Measurements from ENCODE around the gene AFAP1L2. TPM values are rescaled to one million over a fixed set of nuclear protein-coding genes. Genes with fewer than 3 reads are reported as not detected.

The AFAP1L2 gene
- total RNA-seq, 1 donor from 2014 or later, result 29.5 TPM

DNA sequence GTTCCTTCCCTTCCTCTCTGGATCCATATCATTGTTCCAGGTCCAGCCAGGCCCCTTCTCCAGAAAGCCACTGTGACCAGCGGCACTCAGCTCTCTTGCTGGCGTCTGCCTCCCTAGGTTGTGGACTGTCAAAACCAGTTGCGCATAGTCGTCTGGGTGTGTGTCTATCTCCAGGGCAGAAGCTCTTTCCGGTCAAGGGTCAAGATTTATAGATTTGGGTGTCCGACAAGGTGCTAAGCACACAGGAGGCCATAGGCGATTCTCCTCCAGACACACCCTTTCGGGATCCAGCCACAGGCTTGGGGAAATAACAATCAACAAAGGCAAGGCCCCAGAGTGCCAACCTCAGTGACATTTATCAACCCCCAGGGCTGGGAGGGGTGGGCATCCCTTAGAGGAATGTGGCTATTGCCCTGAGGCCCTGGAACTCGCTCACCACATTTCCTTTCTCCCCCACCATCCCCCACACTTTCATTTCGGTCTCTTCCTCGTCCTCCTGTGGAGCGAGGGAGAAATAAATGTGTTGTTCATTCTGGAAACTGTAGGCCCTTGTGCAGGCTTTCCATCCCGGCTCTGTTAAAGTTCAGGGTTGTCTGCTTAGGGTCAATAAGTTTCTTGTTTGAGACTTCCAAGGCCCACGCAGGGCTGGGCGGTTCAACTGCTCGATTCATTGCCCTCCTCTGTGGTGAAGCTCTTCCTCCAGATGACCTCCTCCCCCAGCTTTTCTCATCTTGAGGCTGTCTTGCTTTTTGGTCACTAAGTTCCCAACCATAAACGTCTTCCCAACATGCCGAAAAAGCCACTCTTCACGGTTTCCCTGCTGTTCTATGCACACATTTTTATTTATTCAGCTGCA is 57.9 kb downstream of the AFAP1L2 start:
- intact Hi-C loops (cut with DNase I), result no loop called here
- H3K27ac ChIP-seq, result peak overlapping the region; percentile 14
- H3K27me3 ChIP-seq, result no peaks in the 10 kb centered on the region
- no peak for DNase-seq (ENCODE audit: extremely low spot score in 2 of 2)
- H3K36me3 ChIP-seq, result no peaks in the 10 kb centered on the region
- no peak overlapping the region for H3K4me3 ChIP-seq
- TF ChIP-seq, protein P1, sequence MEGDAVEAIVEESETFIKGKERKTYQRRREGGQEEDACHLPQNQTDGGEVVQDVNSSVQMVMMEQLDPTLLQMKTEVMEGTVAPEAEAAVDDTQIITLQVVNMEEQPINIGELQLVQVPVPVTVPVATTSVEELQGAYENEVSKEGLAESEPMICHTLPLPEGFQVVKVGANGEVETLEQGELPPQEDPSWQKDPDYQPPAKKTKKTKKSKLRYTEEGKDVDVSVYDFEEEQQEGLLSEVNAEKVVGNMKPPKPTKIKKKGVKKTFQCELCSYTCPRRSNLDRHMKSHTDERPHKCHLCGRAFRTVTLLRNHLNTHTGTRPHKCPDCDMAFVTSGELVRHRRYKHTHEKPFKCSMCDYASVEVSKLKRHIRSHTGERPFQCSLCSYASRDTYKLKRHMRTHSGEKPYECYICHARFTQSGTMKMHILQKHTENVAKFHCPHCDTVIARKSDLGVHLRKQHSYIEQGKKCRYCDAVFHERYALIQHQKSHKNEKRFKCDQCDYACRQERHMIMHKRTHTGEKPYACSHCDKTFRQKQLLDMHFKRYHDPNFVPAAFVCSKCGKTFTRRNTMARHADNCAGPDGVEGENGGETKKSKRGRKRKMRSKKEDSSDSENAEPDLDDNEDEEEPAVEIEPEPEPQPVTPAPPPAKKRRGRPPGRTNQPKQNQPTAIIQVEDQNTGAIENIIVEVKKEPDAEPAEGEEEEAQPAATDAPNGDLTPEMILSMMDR (IDR thresholded peaks at IDR 0.05), result no peak
- TF ChIP-seq POLR2A (IDR thresholded peaks at IDR 0.05), result no peak
- TF ChIP-seq POLR2AphosphoS5 (IDR thresholded peaks at IDR 0.05; ENCODE audit: insufficient read depth in 1 of 2, low read depth in 1 of 2), result no peak
- H3K4me1 ChIP-seq, result peaks cover 37% of the 10 kb centered on the region
- H3K9me3 ChIP-seq, result no peaks in the 10 kb centered on the region

DNA sequence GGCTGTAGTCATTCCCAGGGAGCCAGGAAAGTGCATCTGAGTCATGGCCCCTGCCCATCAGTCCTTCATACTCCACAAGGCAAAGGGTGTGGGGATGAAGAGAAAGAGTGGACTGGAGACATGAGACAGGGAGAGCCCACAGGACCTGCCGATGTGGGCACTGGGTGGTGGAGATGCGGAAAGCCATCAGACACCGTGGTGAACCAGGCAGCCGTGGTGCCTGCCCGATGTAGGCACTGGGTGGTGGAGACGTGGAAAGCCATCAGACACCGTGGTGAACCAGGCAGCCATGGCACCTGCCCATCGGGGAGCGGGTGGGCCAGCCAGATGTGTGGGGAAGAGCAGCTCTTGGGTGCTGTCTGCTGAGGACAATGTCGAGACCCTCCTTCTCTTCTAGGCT is 58.6 kb downstream of the AFAP1L2 start:
- no peak for DNase-seq (ENCODE audit: extremely low spot score in 2 of 2)
- H3K4me3 ChIP-seq, result no peak overlapping the region
- intact Hi-C loops (cut with DNase I), result no loop called here
- no peaks in the 10 kb centered on the region for H3K27me3 ChIP-seq
- H3K9me3 ChIP-seq, result no peaks in the 10 kb centered on the region
- peak overlapping the region; percentile 14 for H3K27ac ChIP-seq
- no peaks in the 10 kb centered on the region for H3K36me3 ChIP-seq
- H3K4me1 ChIP-seq, result peaks cover 30% of the 10 kb centered on the region
- TF ChIP-seq POLR2A (IDR thresholded peaks at IDR 0.05) (no peak), POLR2AphosphoS5 (IDR thresholded peaks at IDR 0.05; ENCODE audit: insufficient read depth in 1 of 2, low read depth in 1 of 2) (no peak)
- TF ChIP-seq, protein P1 (IDR thresholded peaks at IDR 0.05), result no peak

DNA sequence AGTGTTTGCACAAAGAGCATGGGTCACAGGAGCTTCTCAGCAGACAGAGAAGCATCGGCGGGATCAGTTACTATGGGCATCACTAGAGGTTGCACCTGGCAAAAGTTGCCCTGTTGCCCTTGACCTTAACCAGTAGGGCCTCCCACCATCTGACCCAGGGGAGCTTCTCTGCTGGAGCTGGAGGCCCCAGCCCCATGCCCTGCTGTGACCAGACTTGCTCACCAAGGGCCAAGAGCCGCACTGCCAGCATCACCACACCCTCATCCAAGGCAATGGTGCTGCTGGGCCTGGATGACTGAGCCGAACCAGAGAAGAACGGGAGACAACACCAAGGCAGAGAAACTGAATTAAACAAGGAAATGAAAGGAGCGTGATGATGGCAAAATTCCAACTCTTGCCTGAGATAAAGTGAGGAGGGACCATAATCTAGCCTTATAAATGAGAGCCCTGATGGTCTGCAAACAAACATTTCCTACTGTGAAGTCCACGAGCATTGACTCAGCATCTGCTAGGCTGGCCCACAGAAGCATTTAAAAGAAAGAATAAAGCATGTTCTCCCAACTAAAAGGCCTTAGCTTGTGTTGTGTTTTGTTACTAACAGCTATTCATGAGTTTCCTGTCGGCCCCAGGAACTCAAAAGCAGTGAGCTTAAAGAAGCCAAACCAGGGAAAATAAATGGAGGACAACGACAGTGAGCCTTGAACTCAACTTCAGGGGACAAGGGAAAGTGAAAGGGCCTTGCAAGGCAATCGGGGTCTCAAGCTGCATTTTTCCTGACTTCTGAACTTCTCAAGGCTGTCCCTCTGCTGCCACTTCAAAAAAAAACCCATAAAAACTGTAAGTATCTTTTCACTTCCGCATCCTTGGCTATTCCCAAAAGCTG is 60.4 kb downstream of the AFAP1L2 start:
- intact Hi-C loops (cut with DNase I), result no loop called here
- H3K4me1 ChIP-seq, result peaks cover 17% of the 10 kb centered on the region
- H3K36me3 ChIP-seq, result no peaks in the 10 kb centered on the region
- DNase-seq (ENCODE audit: extremely low spot score in 2 of 2), result no peak
- no peaks in the 10 kb centered on the region for H3K27me3 ChIP-seq
- H3K9me3 ChIP-seq, result no peaks in the 10 kb centered on the region
- TF ChIP-seq POLR2AphosphoS5 (IDR thresholded peaks at IDR 0.05; ENCODE audit: insufficient read depth in 1 of 2, low read depth in 1 of 2) (no peak), POLR2A (IDR thresholded peaks at IDR 0.05) (no peak)
- TF ChIP-seq, protein P1 (IDR thresholded peaks at IDR 0.05), result no peak
- H3K4me3 ChIP-seq, result no peak overlapping the region
- peak overlapping the region; percentile 5 for H3K27ac ChIP-seq

DNA sequence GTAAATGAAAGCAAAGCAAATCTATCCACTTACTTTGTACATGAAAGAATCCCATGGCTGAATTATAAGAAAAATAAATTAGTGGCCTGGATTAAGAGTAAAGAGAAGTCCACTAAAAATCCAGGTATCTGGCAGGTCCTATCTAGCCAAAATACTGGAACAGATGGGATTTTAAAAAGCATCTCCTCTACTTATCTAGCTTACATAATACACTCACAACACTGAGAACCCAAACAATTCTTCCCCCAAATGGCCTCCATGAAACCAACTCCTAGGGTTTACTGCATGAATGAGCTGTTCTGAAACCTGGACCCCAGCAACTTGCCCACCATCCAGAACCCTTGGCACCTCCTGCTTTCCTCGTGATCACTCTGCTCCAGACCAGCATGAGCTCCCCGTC is 61.3 kb downstream of the AFAP1L2 start:
- no peak for TF ChIP-seq POLR2A (IDR thresholded peaks at IDR 0.05)
- no peak for TF ChIP-seq POLR2AphosphoS5 (IDR thresholded peaks at IDR 0.05; ENCODE audit: insufficient read depth in 1 of 2, low read depth in 1 of 2)
- TF ChIP-seq, protein P1 (IDR thresholded peaks at IDR 0.05), result no peak
- intact Hi-C loops (cut with DNase I), result no loop called here
- H3K27ac ChIP-seq, result no peak overlapping the region

More for the DNA sequence above, 61.3 kb downstream of the AFAP1L2 start:
- Histone ChIP-seq H3K36me3 (no peaks in the 10 kb centered on the region), H3K9me3 (no peaks in the 10 kb centered on the region), H3K4me3 (no peak overlapping the region), H3K4me1 (peaks cover 17% of the 10 kb centered on the region), H3K27me3 (no peaks in the 10 kb centered on the region)
- no peak for DNase-seq (ENCODE audit: extremely low spot score in 2 of 2)

Measured in vagina (tissue), 2 donors.